Neuronal stem cell (in vitro differentiated cells): Measurements from ENCODE around the gene CABP1.

Source experiments
- DNase-seq: peaks from one replicate; pipeline ENCODE4 v3.0.0-alpha.2; 2013; ENCODE audit warnings: low spot score
- H2AFZ ChIP-seq: one replicate; pipeline ENCODE4 v1.6.1; 2013; ENCODE audit warnings: mild to moderate bottlenecking, low read length, inconsistent platforms
- H2AK5ac ChIP-seq: 2 replicates; pipeline ENCODE4 v1.6.1; 2013; ENCODE audit warnings: low read depth, mild to moderate bottlenecking, inconsistent platforms, low read length, moderate library complexity, mixed read lengths
- H2BK120ac ChIP-seq: 2 replicates; pipeline ENCODE4 v1.6.1; 2013; ENCODE audit warnings: low read depth, mild to moderate bottlenecking, inconsistent platforms, low read length, moderate library complexity, mixed read lengths
- H2BK12ac ChIP-seq: one replicate; pipeline ENCODE4 v1.6.1; 2013; ENCODE audit warnings: low read length, inconsistent platforms
- H2BK15ac ChIP-seq: 2 replicates; pipeline ENCODE4 v1.6.1; 2013; ENCODE audit warnings: mild to moderate bottlenecking, low read length, inconsistent platforms, mixed read lengths
- H2BK5ac ChIP-seq: one replicate; pipeline ENCODE4 v1.6.1; 2013; ENCODE audit warnings: inconsistent platforms, mild to moderate bottlenecking, low read length, moderate library complexity
- H3K14ac ChIP-seq: one replicate; pipeline ENCODE4 v1.6.1; 2013; ENCODE audit warnings: low read length, inconsistent platforms
- H3K18ac ChIP-seq: 2 replicates; pipeline ENCODE4 v1.6.1; 2013; ENCODE audit warnings: low read length, inconsistent platforms
- H3K23ac ChIP-seq: 2 replicates; pipeline ENCODE4 v1.6.1; 2013; ENCODE audit warnings: low read depth, mild to moderate bottlenecking, mixed read lengths, low read length, inconsistent platforms; ENCODE audit not compliant: poor library complexity
- H3K27ac ChIP-seq: replicated peaks from 3 replicates; pipeline ENCODE4 v1.5.1; 2013; ENCODE audit warnings: low read length, inconsistent platforms
- H3K27me3 ChIP-seq, 3 experiments: 2 replicates each; pipeline ENCODE4 v1.6.1; 2013; ENCODE audit warnings: low read length in 3 of 3, mild to moderate bottlenecking in 2 of 3, inconsistent platforms in 1 of 3, low read depth in 1 of 3, mixed read lengths in 1 of 3, moderate library complexity in 1 of 3; ENCODE audit not compliant: control insufficient read depth in 3 of 3, insufficient read depth in 3 of 3
- H3K36me3 ChIP-seq, 2 donors: replicated peaks in 1 of 2; 2 replicates each; pipeline ENCODE4 v1.6.1; 2013; ENCODE audit warnings: low read length in 2 of 2; ENCODE audit not compliant: control insufficient read depth in 2 of 2, insufficient read depth in 2 of 2
- H3K4ac ChIP-seq: 2 replicates; pipeline ENCODE4 v1.6.1; 2013; ENCODE audit warnings: inconsistent platforms, mild to moderate bottlenecking, low read length, moderate library complexity
- H3K4me1 ChIP-seq, 2 donors: 1 replicate in 1 of 2; 2 replicates in 1 of 2; pipeline ENCODE4 v1.6.1; 2013; ENCODE audit warnings: low read length in 2 of 2, low read depth in 1 of 2; ENCODE audit not compliant: control insufficient read depth in 2 of 2, insufficient read depth in 1 of 2
- H3K4me2 ChIP-seq: one replicate; pipeline ENCODE4 v1.6.1; 2013; ENCODE audit warnings: mild to moderate bottlenecking, low read length, inconsistent platforms; ENCODE audit not compliant: insufficient read depth, poor library complexity, severe bottlenecking
- H3K4me3 ChIP-seq, 2 donors: 2 replicates each; pipeline ENCODE4 v1.5.1; 2013; ENCODE audit warnings: low read length in 2 of 2, mild to moderate bottlenecking in 2 of 2, inconsistent platforms in 1 of 2, moderate library complexity in 1 of 2
- H3K79me1 ChIP-seq: one replicate; pipeline ENCODE4 v1.6.1; 2013; ENCODE audit warnings: low read depth, mild to moderate bottlenecking, inconsistent platforms, low read length, moderate library complexity
- H3K9ac ChIP-seq: one replicate; pipeline ENCODE4 v1.6.1; 2013; ENCODE audit warnings: mild to moderate bottlenecking, low read depth, low read length, inconsistent platforms; ENCODE audit not compliant: poor library complexity
- H3K9me3 ChIP-seq, 2 donors: replicated peaks in 1 of 2; 2 replicates each; pipeline versions ENCODE3 to v1.6.1; 2013; ENCODE audit warnings: low read length in 2 of 2, mild to moderate bottlenecking in 2 of 2, inconsistent platforms in 1 of 2, low read depth in 1 of 2, mixed read lengths in 1 of 2, moderate library complexity in 1 of 2; ENCODE audit not compliant: control insufficient read depth in 2 of 2, insufficient read depth in 1 of 2
- H4K8ac ChIP-seq: one replicate; pipeline ENCODE4 v1.6.1; 2013; ENCODE audit warnings: low read depth, mild to moderate bottlenecking, inconsistent platforms, low read length, moderate library complexity
- H4K91ac ChIP-seq: one replicate; pipeline ENCODE4 v1.6.1; 2013; ENCODE audit warnings: low read length, low read depth, mild to moderate bottlenecking, inconsistent platforms; ENCODE audit not compliant: poor library complexity
- WGBS, 2 donors: extraction: QIAGEN DNeasy Blood & Tissue Kit; methylation state at CpG; one replicate each; pipeline ENCODE4 v1.1.7; 2013; ENCODE audit warnings: missing lambda C conversion rate in 2 of 2, mixed read lengths in 1 of 2; ENCODE audit not compliant: insufficient read length in 2 of 2, insufficient replicate concordance in 1 of 2; ENCODE audit errors: extremely low coverage in 2 of 2; 5-methylcytosine and 5-hydroxymethylcytosine counted together

CABP1 gene

GRCh38 chr12:120708651-120709050 lies 68.2 kb downstream of the CABP1 start:
- H2BK15ac ChIP-seq: no peak overlapping the region
- H2BK120ac ChIP-seq: no peak overlapping the region
- no peaks in the 10 kb centered on the region for H3K9me3 ChIP-seq
- H3K4ac ChIP-seq: no peak overlapping the region
- no peak overlapping the region for H4K8ac ChIP-seq
- no peak overlapping the region for H3K9ac ChIP-seq
- H2AK5ac ChIP-seq: no peak overlapping the region
- H3K4me2 ChIP-seq: no peak overlapping the region
- no peaks in the 10 kb centered on the region for H3K79me1 ChIP-seq
- no peak overlapping the region for H4K91ac ChIP-seq
- H2BK5ac ChIP-seq: no peak overlapping the region
- no peak for DNase-seq
- no peak overlapping the region for H2AFZ ChIP-seq
- H3K14ac ChIP-seq: no peak overlapping the region
- no CpG with 5 or more reads among the region's 4 CpGs for WGBS, 2 donors
- H3K27me3 ChIP-seq: no peaks in the 10 kb centered on the region
- no peak overlapping the region for H3K27ac ChIP-seq
- no peak overlapping the region for H3K18ac ChIP-seq
- H3K4me3 ChIP-seq: no peak overlapping the region
- H2BK12ac ChIP-seq: no peak overlapping the region
- H3K23ac ChIP-seq: no peak overlapping the region
- H3K4me1 ChIP-seq: peaks cover 10 to 13% of the 10 kb centered on the region in 2 donors
- peaks cover 5 to 43% of the 10 kb centered on the region in 2 donors for H3K36me3 ChIP-seq

- H4K8ac ChIP-seq: no peak within 1 kb of the TSS
- H3K79me1 ChIP-seq: peaks cover 5% of the 10 kb centered on the region
- peaks cover 15 to 44% of the 10 kb centered on the region in 2 donors for H3K36me3 ChIP-seq
- H3K4ac ChIP-seq: no peak within 1 kb of the TSS
- peak within 1 kb of the TSS; percentile 90 to 99 for H3K4me3 ChIP-seq
- H3K27ac ChIP-seq: peak within 1 kb of the TSS; percentile 63
- peak within 1 kb of the TSS; percentile 74 for H2AK5ac ChIP-seq
- H3K4me1 ChIP-seq: peaks cover 10 to 13% of the 10 kb centered on the region in 2 donors
- H3K27me3 ChIP-seq: no peaks in the 10 kb centered on the region
- peak within 1 kb of the TSS; percentile 76 for H2BK5ac ChIP-seq
- H2AFZ ChIP-seq: peak within 1 kb of the TSS; percentile 97
- H3K9ac ChIP-seq: peak within 1 kb of the TSS; percentile 95
- no peak within 1 kb of the TSS for H2BK12ac ChIP-seq
- no CpG with 5 or more reads among the region's 76 CpGs for WGBS, 2 donors
- H3K4me2 ChIP-seq: peak within 1 kb of the TSS; percentile 81
- peak; percentile 64 for DNase-seq
- H3K14ac ChIP-seq: peak within 1 kb of the TSS; percentile 77
- no peaks in the 10 kb centered on the region for H3K9me3 ChIP-seq
- peak within 1 kb of the TSS; percentile 73 for H2BK120ac ChIP-seq
- no peak within 1 kb of the TSS for H4K91ac ChIP-seq
- peak within 1 kb of the TSS; percentile 82 for H3K23ac ChIP-seq
- H2BK15ac ChIP-seq: peak within 1 kb of the TSS; percentile 76
- peak within 1 kb of the TSS; percentile 99 for H3K18ac ChIP-seq
These were observed 69.8 kb downstream of the CABP1 start, which contains the start of gene UNC119B for GRCh38 chr12:120710031-120710804. TSS of gene UNC119B (plus strand) at chr12:120710458. CDS start at chr12:120710475, 17 bp downstream.

GRCh38 chr12:120710805-120711296 lies 70.4 kb downstream of the CABP1 start:
- H3K4me1 ChIP-seq: peaks cover 10 to 13% of the 10 kb centered on the region in 2 donors
- no peak overlapping the region for H4K8ac ChIP-seq
- no CpG with 5 or more reads among the region's 31 CpGs for WGBS, 2 donors
- peak overlapping the region; percentile 76 for H2BK15ac ChIP-seq
- H3K4me2 ChIP-seq: peak overlapping the region; percentile 81
- H2BK120ac ChIP-seq: no peak overlapping the region
- H3K27ac ChIP-seq: peak overlapping the region; percentile 45
- H3K9ac ChIP-seq: peak overlapping the region; percentile 95
- no peak for DNase-seq
- peak overlapping the region; percentile 76 for H2BK5ac ChIP-seq
- H3K18ac ChIP-seq: peak overlapping the region; percentile 99
- H2AK5ac ChIP-seq: peak overlapping the region; percentile 74
- H3K4ac ChIP-seq: no peak overlapping the region
- peak overlapping the region; percentile 90 to 99 for H3K4me3 ChIP-seq
- no peak overlapping the region for H4K91ac ChIP-seq
- no peak overlapping the region for H2BK12ac ChIP-seq
- no peaks in the 10 kb centered on the region for H3K27me3 ChIP-seq
- H3K9me3 ChIP-seq: no peaks in the 10 kb centered on the region
- peaks cover 5% of the 10 kb centered on the region for H3K79me1 ChIP-seq
- H3K23ac ChIP-seq: peak overlapping the region; percentile 82
- peaks cover 17 to 43% of the 10 kb centered on the region in 2 donors for H3K36me3 ChIP-seq
- peak overlapping the region; percentile 97 for H2AFZ ChIP-seq
- H3K14ac ChIP-seq: peak overlapping the region; percentile 77

DNA sequence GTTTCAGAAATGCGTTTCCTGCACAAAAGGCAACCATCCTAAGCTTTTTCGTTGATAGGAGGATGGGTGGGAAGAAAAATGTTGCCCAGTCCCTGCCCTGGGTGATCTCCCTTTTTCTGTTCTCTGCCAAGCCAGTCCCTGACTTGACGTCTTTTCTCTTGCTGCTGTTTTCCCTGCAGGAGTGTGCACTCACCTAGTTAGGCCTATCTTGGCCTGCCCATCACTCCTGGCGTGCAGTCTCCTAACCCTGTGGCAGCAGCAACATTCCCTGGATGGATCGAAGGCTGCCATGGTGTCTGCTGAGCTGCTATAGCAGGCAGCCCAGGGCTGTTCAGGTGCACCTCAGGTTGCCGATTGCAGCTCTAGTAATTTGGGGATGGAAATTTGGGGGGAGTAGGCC lies 71.0 kb downstream of the CABP1 start:
- DNase-seq: no peak
- no peak overlapping the region for H4K8ac ChIP-seq
- peaks cover 5% of the 10 kb centered on the region for H3K79me1 ChIP-seq
- no peak overlapping the region for H2AFZ ChIP-seq
- H3K18ac ChIP-seq: peak overlapping the region; percentile 49
- peak overlapping the region; percentile 81 for H3K4me2 ChIP-seq
- H3K4me3 ChIP-seq: peak overlapping the region; percentile 57 to 90
- no peak overlapping the region for H2BK5ac ChIP-seq
- H3K9me3 ChIP-seq: no peaks in the 10 kb centered on the region
- peaks cover 10 to 13% of the 10 kb centered on the region in 2 donors for H3K4me1 ChIP-seq
- no peak overlapping the region for H2BK120ac ChIP-seq
- no peaks in the 10 kb centered on the region for H3K27me3 ChIP-seq
- no peak overlapping the region for H2AK5ac ChIP-seq
- H3K4ac ChIP-seq: no peak overlapping the region
- no peak overlapping the region for H3K23ac ChIP-seq
- peak overlapping the region; percentile 38 for H3K9ac ChIP-seq
- no peak overlapping the region for H2BK15ac ChIP-seq
- H3K14ac ChIP-seq: no peak overlapping the region
- no CpG with 5 or more reads among the region's 6 CpGs for WGBS, 2 donors
- H3K36me3 ChIP-seq: peaks cover 22 to 48% of the 10 kb centered on the region in 2 donors
- no peak overlapping the region for H4K91ac ChIP-seq
- H2BK12ac ChIP-seq: no peak overlapping the region
- H3K27ac ChIP-seq: no peak overlapping the region
